ENCODE data around the gene PLEKHG7. TPM values are rescaled to one million over a fixed set of nuclear protein-coding genes. Genes with fewer than 3 reads are reported as not detected.

PLEKHG7 gene
- total and polyA plus RNA-seq, 2 donors from 2014 or later = 0.45 to 1.5 TPM

- intact Hi-C loops (cut with DNase I) = no loop called here
- Histone ChIP-seq H3K9ac (ENCODE audit: low read length in 3 of 3) (no peak overlapping the region), H3K9me3 (ENCODE audit: control insufficient read depth in 2 of 3, insufficient read depth in 1 of 3, low read length in 3 of 3) (no peaks in the 10 kb centered on the region), H3K27me3 (ENCODE audit: control insufficient read depth, insufficient read depth, low read length) (no peaks in the 10 kb centered on the region), H3K4me3 (ENCODE audit: low read length in 3 of 3) (no peak overlapping the region), H3K36me3 (ENCODE audit: control insufficient read depth in 2 of 3, insufficient read depth in 3 of 3, low read length in 3 of 3) (peaks cover 0 to 5% (median 2%) of the 10 kb centered on the region in 3 donors), H3K27ac (ENCODE audit: low read depth in 2 of 2, low read length in 2 of 2) (no peak overlapping the region), H3K4me1 (ENCODE audit: control insufficient read depth in 2 of 3, insufficient read depth in 2 of 3, low read depth in 1 of 3, low read length in 3 of 3) (no peaks in the 10 kb centered on the region)
- DNase-seq = no peak
- FAIRE-seq = peak; percentile 62
- no peak for TF ChIP-seq CTCF (IDR thresholded peaks at IDR 0.05; ENCODE audit: borderline replicate concordance, extremely low read depth, insufficient read depth)
Observed at GRCh38 chr12:92802906-92803305, 100.1 kb downstream of the PLEKHG7 start.

- H3K9me3 ChIP-seq (ENCODE audit: control insufficient read depth in 2 of 3, insufficient read depth in 1 of 3, low read length in 3 of 3) = no peaks in the 10 kb centered on the region
- intact Hi-C loops (cut with DNase I) = no loop called here
- TF ChIP-seq CTCF (IDR thresholded peaks at IDR 0.05; ENCODE audit: borderline replicate concordance, extremely low read depth, insufficient read depth) = no peak
- H3K9ac ChIP-seq (ENCODE audit: low read length in 3 of 3) = no peak overlapping the region
- H3K27ac ChIP-seq (ENCODE audit: low read depth in 2 of 2, low read length in 2 of 2) = no peak overlapping the region
- H3K27me3 ChIP-seq (ENCODE audit: control insufficient read depth, insufficient read depth, low read length) = no peaks in the 10 kb centered on the region
- no peak overlapping the region for H3K4me3 ChIP-seq (ENCODE audit: low read length in 3 of 3)
- H3K4me1 ChIP-seq (ENCODE audit: control insufficient read depth in 2 of 3, insufficient read depth in 2 of 3, low read depth in 1 of 3, low read length in 3 of 3) = no peaks in the 10 kb centered on the region
- DNase-seq = peak in 1 of 5 donors; percentile 14
- peaks cover under 1 to 5% (median 3%) of the 10 kb centered on the region in 3 donors for H3K36me3 ChIP-seq (ENCODE audit: control insufficient read depth in 2 of 3, insufficient read depth in 3 of 3, low read length in 3 of 3)
- FAIRE-seq = no peak
Observed at GRCh38 chr12:92803903-92804302, 101.1 kb downstream of the PLEKHG7 start.

- DNase-seq (no peak), FAIRE-seq (no peak)
- Histone ChIP-seq H3K4me3 (ENCODE audit: low read length in 3 of 3) (no peak overlapping the region), H3K27me3 (ENCODE audit: control insufficient read depth, insufficient read depth, low read length) (no peaks in the 10 kb centered on the region), H3K9ac (ENCODE audit: low read length in 3 of 3) (no peak overlapping the region), H3K4me1 (ENCODE audit: control insufficient read depth in 2 of 3, insufficient read depth in 2 of 3, low read depth in 1 of 3, low read length in 3 of 3) (no peaks in the 10 kb centered on the region), H3K27ac (ENCODE audit: low read depth in 2 of 2, low read length in 2 of 2) (no peak overlapping the region), H3K9me3 (ENCODE audit: control insufficient read depth in 2 of 3, insufficient read depth in 1 of 3, low read length in 3 of 3) (no peaks in the 10 kb centered on the region), H3K36me3 (ENCODE audit: control insufficient read depth in 2 of 3, insufficient read depth in 3 of 3, low read length in 3 of 3) (peaks cover 0 to 4% (median 3%) of the 10 kb centered on the region in 3 donors)
- no peak for TF ChIP-seq CTCF (IDR thresholded peaks at IDR 0.05; ENCODE audit: borderline replicate concordance, extremely low read depth, insufficient read depth)
- intact Hi-C loops (cut with DNase I) = no loop called here
Observed at GRCh38 chr12:92810370-92810769, 107.6 kb downstream of the PLEKHG7 start.

- FAIRE-seq (no peak), DNase-seq (no peak)
- intact Hi-C loops (cut with DNase I) = no loop called here
- no peaks in the 10 kb centered on the region for H3K9me3 ChIP-seq (ENCODE audit: control insufficient read depth in 2 of 3, insufficient read depth in 1 of 3, low read length in 3 of 3)
- peaks cover 0 to 5% (median 0%) of the 10 kb centered on the region in 3 donors for H3K36me3 ChIP-seq (ENCODE audit: control insufficient read depth in 2 of 3, insufficient read depth in 3 of 3, low read length in 3 of 3)
- no peak overlapping the region for H3K4me3 ChIP-seq (ENCODE audit: low read length in 3 of 3)
- TF ChIP-seq CTCF (IDR thresholded peaks at IDR 0.05; ENCODE audit: borderline replicate concordance, extremely low read depth, insufficient read depth) = no peak
- no peaks in the 10 kb centered on the region for H3K4me1 ChIP-seq (ENCODE audit: control insufficient read depth in 2 of 3, insufficient read depth in 2 of 3, low read depth in 1 of 3, low read length in 3 of 3)
- H3K27me3 ChIP-seq (ENCODE audit: control insufficient read depth, insufficient read depth, low read length) = no peaks in the 10 kb centered on the region
- H3K9ac ChIP-seq (ENCODE audit: low read length in 3 of 3) = no peak overlapping the region
- no peak overlapping the region for H3K27ac ChIP-seq (ENCODE audit: low read depth in 2 of 2, low read length in 2 of 2)
Observed at GRCh38 chr12:92814584-92814983, 111.8 kb downstream of the PLEKHG7 start.
